ENCODE data around the gene CXCL6.

Gene CXCL6

DNA sequence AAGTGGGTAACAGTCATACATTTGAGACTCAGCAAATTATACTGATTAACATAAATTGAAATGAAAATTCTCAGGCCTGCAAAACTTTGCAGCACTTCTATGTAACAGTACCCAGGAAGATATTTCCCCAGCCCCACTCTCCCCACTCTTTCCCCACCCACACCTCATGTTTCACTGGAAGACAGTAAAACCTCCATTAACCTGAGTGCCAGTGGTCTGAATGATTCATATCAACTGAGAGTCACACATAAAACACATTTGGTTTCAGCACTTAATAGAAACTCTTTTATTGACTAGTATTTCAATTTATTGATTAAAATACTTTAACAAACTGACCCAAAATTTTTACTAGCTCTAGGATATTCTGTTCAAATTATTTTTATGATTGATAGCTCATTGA is 6.9 kb downstream of the CXCL6 start:
- no peak for DNase-seq

DNA sequence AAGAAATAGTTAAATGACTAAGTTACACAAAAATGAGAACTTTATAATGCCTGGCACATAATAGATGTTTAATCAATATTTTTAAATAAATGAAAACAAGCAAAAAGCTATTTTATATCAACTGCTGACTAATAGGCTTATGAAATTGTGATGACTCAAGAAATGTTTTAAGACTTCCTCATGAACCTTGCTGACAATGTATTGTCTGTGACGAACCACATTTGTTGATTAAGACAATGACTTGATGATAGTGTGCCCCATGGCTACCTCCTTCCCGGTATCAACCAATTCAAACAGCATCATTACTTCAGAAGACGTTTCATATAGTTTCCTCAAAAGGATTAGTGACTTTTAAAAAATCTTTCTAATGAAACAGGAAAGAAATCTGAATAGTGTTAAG is 7.9 kb downstream of the CXCL6 start:
- DNase-seq = no peak

DNA sequence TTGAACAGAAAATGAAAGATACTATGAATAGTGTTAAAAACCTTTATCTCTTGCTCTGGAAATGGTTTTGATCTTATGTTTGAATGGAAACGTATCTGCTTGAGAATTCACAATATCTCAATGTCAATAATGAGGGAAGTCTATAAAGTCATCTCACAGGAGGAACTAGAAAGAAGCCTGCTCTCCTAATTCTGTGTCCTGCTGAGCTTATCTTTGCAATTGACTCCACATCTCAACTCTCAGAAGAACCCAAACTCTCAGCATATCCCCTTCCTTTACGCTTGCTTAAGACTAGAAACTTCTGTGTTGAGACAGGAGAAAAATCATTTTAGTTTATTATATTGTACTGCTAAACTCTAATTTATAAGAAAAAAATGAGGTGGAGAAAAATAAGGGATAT is 8.3 kb downstream of the CXCL6 start:
- DNase-seq = no peak

DNA sequence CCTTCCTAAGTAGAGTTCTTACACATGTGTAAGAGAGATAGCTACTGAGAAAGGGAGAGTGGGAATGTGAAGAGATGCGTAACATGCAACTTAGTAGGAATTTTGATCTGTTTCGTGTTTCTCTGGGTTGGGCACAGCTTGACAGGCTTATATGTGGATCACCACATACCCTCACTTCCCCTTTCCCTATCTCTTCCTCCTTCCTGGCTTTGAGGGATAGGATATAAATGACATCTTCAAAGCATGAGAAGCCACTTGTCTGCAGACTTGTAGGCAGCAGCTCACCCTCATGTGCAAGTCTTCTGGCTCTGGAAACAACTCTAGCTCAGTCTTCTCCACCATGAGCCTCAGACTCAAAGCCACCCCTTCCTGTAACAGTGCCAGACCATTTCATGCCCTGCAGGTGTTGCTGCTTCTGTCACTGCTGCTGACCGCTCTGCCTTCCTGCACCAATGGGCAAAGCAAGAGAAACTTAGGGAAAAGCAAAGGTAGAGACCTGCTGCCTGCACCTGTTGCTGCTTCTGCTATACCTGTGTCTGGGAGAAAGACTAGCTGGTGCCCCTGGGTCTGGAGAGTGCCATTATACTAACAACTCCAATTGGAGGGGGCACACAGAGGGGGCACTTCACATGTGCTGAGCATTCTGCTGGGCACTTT is 11.2 kb downstream of the CXCL6 start:
- no peak for DNase-seq

DNA sequence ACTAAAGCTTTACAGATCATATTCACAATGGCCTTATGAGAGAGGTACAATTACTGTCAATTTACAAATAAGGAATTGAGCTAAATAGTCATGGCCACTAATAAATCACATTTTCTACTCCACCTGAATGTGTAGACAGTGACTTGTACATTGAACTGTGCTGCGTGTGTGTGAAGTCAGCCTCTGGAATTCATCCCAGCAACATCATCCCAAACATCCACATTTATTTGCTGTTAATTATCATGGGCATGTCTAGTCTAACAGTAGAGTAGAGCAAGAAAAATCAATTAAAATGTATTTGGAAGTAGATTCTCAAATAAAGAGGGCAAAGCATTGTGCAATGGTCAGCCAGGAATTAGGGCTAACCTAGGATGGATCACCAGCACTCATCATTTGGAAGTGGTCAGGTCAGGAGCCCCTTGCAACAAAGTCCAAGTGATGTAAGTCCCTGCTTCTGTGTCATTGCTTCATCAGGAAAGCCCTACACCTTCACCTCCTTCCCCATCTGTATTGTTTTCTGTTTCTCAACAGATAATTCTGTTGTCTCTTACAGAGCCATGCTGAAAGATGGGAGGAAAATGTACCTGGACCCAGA is 11.8 kb downstream of the CXCL6 start:
- no peak for DNase-seq

DNA sequence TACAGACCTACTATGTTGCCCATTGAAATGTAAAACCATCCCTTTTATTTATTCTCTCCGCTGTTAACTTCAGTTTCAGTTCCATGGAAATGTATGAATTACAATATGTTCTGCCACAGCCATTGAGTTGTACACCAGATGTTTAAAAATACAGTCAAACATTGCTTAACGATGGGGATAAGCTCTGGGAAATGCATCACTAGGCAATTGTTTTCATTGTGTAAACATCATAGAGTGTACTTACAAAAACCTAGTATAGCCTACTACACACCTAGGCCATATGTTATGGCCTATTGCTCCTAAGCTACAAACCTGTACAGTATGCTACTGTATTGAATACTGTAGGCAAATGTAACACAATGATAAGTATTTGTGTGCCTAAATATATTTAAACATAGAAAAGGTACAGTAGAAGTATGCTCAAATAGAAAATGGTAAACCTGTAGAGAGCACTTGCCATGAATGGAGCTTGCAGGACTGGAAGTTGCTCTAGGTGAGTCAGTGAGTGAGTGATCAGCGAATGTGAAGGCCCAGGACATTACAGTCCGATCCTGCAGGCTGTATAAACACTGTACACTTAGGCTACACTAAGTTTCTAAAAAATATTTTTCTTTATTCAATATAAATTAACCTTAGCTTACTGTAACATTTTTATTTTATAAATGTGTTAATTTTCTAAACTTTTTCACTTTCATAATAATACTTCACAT is 13.9 kb downstream of the CXCL6 start:
- no peak for DNase-seq

DNA sequence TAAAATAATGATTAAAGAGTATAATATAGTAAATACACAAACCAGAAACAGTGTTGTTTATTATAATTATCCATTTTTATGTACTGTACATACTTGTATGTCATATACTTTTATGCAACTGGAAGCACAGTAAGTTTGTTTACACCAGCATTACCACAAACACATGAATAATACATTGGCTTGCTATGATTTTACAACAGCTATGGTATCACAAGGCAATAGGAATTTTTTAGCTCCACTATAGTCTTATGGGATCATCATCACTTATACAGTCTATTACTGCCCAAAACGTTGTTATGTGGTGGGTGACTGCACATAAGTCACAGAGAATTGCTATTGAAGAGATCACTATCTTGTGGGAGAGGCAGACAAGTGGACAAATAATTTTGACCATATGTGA is 14.8 kb downstream of the CXCL6 start:
- DNase-seq = no peak

DNA sequence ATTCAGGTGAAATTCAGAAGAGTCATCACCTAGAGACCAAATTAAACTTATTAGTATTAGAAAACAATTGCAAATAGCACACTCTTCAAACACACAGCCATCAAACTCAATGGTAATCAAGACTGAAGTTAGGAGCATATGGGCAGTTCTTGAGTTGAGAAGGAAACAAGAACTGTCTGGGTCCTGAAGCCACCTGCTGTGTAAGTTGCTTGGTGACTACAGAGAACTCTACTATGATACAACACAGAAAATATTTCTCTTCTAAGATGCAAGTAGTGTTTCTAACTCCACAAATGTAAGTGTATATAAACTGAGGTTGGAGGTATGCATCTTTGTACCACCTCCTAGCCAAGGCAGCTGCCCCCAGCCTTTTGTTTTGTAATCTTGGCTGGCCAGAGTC is 16.3 kb downstream of the CXCL6 start:
- DNase-seq = no peak

DNA sequence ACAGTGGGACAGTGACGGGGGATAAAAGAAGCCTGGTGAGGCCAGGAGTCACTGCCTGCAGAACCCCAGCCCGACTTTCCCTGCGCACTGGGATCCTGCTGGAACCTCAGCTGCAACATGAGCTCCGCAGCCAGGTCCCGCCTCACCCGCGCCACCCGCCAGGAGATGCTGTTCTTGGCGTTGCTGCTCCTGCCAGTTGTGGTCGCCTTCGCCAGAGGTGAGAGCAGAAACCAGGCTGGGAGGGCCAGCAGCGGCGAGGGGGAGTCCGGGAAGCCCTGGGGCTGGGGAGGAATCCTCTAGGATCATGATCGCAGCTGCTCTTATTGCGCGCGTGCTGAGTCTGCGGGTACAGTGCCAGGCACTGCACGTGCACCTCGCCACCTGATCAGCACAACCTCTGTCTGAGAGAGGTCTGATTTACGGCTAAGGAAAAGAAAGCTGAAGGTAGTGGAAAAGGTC is 16.8 kb downstream of the CXCL6 start, which contains the start of gene PF4V1:
Gene PF4V1 (plus strand): TSS at position 51 of the 459 bp plus-strand sequence. CDS start 67 bp downstream, at position 118.
- no peak for DNase-seq

DNA sequence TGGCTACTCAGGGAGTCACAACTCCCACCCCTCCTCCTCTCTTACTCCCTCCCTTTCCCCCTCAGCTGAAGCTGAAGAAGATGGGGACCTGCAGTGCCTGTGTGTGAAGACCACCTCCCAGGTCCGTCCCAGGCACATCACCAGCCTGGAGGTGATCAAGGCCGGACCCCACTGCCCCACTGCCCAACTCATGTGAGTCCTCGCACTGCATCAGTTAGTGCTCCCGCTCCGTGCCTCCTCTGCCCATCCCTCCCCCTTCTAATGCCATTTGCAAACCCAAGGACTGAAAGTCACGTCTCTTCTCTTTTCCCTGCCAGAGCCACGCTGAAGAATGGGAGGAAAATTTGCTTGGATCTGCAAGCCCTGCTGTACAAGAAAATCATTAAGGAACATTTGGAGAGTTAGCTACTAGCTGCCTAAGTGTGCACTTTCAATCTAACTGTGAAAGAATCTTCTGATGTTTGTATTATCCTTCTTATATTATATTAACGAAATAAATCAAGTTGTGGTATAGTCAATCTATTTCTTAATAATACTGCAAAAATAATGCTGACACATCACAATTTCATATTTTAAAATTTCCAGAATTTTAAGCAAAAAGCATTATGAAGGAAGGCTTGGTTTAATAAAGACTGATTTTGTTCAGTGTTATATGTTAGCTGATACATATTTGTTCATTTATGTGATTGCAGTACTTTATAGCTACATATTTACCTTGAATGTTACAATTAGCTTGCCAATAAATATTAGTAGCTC is 17.4 kb downstream of the CXCL6 start:
- DNase-seq = no peak

DNA sequence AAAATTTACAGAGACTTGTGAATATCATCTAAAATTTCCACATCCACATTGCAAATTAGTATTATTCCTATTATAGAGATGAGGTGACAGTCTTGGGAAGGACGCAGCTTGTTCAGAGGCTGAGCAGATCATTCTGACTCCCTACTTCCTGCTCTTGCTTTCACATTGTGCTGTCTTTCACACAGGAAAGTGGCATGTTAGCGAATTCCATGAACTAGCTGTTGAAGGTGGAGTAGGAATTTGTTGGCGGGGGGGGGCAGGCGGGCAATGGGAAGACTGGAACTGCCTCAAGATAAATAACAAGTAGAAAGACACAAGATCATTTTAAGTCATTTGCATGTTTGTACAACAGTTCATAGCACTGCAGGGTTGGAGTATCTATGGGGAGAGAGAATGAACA is 18.9 kb downstream of the CXCL6 start:
- DNase-seq = no peak

DNA sequence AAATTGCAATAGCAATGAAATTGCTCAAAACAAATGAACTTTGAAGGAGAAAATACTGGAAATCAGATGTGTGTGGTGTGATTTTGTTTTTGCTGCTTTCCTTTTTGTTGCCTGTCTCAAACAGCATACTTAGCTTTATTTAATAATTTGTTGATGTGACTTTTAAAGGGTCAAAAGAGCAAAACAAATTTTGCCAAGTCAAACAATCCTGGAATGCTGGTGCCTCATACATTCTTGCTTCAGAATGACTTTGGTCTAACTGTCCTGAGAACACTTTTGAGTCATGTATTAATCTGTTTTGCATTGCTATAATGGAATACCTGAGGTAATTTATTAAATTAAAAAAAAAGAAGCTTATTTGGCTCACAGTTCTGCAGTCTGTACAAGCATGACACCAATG is 20.0 kb downstream of the CXCL6 start:
- DNase-seq = no peak

DNA sequence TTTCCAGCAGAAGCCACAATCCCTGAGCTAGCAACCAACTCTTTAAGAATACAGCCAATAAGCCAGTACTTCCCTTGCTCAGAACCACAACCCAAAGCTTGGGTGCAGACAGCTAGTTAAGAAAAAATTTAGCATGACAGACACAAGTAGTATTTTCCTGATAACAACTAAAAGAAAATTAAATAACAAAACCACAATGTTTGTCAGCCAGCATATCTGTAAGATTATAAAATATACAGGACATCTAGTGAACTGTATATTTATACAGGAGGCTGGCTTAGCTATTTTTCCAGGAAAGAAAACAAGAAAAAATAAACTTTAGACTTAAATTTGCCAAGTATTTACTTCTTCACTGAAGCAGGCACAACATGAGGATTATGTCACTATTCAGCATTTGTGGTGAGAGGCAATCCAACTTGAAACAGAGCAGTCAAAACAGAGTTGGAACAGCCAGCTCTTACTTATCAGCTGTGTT is 23.2 kb downstream of the CXCL6 start:
- DNase-seq = no peak

DNA sequence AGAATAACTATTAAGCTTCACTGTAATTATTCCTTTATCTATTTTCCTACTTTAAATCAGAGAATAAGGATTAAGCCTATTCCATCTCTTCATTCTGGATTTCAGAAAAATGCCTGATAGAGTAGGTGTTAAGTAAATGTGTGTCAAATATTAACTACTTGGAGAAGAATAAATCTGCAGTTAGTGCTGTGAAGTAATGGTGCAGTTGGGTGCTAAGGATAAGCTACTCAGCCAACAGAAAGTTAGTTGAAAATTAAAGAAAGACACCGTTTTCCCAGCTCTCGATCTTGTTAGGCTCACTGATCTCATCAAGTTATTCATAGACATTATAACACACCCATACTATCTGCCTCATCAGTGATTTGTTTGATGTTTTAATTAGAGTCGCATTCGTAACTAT is 23.7 kb downstream of the CXCL6 start:
- DNase-seq = no peak

DNA sequence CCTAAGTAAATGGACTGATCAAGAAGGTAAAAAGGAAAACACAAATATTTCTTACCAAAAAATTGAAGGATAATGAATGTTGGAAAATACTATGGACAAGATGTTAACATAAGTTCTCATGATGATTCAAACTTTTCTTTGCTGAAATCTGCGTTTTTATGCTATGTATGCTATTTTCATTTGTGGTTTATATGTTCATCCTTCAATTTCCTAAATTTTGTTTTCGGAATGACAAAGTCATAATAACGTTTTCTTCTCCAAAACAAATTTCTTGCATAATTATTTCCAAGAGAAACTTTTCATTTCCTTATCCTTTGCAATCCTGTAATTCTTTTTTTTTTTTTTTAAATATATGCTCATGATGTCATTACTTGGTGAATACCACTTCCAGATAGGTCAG is 24.4 kb downstream of the CXCL6 start:
- no peak for DNase-seq

DNA sequence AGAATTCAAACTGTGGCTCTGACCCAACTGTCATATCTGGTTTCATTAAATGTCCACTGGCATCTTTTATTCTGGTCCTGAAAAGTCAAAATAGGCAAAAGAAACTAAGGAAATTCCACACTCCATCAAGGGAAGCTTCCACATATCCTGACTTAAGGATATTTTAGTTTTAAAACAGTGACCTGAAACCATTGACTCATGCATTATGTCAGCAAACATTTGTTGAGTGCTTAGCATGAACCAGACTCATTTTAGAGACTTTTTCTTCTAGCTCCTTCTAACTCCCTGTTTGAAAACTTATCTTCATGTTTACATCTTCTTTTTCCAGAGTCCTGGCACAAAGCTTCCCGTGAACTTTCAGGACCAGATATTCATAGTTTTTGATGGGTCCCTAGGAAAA is 25.8 kb downstream of the CXCL6 start:
- no peak for DNase-seq

DNA sequence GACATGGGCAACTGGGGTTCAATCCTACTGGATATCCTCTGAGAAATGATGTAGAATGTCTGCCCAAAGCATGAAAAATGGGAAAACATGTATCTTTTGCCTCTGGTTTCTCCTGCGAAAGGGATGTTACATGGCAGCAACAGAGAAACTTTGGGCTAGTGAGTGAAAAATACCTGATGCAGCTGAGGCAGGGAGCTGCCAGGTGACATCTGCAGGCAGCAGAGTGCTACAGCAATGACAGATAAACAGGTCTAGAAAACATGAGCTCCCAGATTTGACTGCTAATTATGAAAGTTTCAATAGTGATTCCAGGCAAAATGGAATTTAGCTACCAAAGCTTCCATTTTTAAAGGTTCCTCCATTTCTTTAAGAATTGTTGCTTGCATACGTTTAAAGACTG is 27.9 kb downstream of the CXCL6 start:
- no peak for DNase-seq

DNA sequence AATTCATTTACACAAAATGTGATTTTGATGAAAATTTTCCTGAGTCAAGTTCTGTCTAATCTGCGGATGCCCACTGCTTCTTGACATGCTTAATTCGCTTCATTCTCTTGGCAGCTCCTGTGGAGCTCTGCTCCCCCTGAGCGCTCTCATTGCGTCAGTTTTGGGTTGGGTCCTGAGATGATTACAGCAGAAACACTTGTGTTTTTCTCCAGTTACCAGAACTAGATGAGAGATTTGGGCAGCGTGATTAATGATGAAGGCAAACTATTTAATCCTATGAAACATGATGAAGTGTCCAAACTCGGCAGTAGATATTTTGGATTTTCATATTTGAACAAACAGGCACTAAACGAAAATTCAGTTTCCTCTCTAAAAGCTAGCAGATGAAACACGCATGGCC is 28.5 kb downstream of the CXCL6 start:
- DNase-seq = no peak

DNA sequence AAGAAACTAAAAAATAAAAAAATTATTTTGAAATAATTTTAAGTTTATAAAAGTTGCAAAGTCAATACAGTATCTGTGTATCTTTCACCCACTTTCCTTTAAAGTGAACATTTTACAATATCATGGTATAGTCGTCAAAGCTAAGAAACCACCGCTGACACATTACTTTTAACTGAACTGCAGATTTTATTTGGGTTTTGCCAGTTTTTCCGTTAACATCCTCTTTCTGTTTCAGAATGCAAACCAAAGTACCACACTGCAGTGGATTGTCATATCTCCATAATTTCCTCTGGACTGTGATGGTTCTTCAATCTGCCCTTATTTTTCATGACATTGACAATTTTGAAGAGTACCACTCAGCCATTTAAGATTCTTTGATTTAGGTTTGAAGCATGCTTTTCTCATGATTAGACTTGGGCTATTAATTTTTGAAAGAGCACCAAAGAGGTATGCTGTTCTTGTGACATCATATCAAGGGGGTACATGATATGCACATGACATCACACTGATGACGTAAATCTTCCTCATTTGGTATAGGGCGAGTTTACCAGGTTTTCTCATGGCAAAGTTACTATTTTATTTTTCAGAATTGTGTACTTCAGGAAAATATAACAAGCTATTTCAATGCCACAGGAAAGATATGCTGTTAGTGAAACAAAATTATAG is 29.1 kb downstream of the CXCL6 start:
- DNase-seq = no peak

DNA sequence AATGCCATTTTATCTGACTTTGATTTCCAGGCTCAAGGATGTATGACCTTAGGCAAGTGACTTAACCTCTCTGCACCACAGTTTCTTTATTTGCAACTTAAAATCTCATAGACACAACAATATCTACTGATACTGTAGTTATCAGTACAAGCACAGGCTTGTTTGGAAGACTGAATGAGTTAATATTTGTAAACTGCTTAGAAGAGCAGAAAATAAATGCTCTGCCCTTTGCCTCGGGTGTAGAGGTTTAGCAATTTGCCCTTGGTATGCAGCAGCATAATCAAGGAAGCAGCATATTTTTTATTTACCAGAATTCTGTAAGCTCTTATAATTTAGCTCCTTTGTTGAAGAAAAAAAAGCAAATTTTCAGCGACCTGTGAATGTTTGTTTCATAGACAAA is 29.8 kb downstream of the CXCL6 start:
- DNase-seq = no peak

DNA sequence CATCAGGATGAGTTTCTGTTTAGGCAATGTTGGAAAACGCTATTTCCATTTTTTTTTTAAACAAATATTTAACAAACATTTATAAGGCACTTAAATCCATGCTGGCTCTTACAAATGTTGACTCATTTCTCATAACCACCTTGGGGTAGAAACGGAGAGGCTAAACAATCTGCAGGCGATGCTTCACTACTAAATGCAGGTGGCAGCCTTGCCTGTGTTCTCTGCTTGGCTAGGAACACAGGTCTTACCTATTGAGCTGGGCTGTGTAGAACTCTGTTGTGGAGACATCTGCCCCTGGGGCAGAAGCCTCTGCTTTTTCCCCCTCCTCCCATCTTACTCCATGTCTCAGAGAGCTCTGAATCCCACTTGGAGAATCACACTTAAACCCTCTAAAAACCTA is 31.3 kb downstream of the CXCL6 start:
- DNase-seq = no peak

DNA sequence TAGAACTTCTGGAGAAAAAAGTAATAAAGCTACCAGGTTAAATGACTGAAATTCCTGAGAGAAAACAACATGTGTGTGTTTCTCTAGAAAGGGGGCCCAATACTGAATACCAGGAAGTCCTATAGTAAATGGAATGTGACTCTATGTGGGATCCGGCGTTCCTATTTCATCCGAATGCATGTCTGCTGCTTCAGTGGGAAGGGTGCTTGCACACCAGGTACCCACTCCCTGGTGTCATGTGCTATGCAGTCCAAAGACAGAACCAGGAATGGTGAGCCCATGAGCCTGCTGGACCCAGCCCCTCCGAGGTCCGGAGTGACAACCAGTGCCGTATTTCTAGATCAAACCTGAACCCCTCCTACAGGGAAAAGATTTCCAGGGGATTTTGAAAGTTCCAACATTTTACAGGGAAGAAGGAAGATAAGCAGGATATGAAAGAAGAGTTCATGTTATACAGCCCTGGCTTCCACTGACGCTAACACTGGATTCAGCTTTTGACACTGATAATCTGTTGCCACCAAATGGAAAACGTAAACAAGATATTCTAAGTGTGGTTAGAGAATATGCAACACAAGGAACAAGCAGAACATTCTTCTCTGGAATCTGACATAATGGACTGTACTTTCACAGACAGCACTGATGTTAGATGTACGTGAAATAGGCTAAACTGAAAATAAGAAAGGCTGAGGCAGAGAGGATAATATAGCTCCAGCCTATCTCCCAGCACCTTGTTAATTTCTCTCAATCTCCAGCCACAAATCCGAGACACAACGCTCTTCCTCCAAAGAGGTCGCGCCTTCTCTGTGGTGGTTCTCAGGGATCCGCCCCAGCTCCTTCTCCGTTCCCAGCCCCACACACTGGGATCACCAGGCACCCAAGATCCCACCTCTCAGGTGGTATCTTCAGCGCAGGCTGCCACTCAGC is 32.0 kb downstream of the CXCL6 start:
- no peak for DNase-seq

Measured in CD4-positive, alpha-beta T cell treated with Interleukin-10 for 1 hour (primary cell).